AG08396 (cell line): ENCODE results near the gene QRICH1.

Source experiments
- DNase-seq: peaks from one replicate; pipeline ENCODE4 v3.0.0; 2012; ENCODE audit warnings: low spot score, mixed read lengths

QRICH1 gene

GRCh38 chr3:49093853-49094767 lies at the start of gene QRICH1:
TSS of gene QRICH1 (minus strand) at chr3:49094071. CDS start at chr3:49077017, 17,054 bp downstream.
- peak; percentile 95 for DNase-seq

GRCh38 chr3:49140080-49140479 lies 46.2 kb upstream of the QRICH1 start:
- DNase-seq = no peak

- DNase-seq = no peak
These were observed 41.6 kb upstream of the QRICH1 start for GRCh38 chr3:49135499-49135898.

- DNase-seq = no peak
These were observed 40.8 kb upstream of the QRICH1 start for GRCh38 chr3:49134471-49135265.

GRCh38 chr3:49133226-49133951 lies 39.5 kb upstream of the QRICH1 start:
- peak; percentile 90 for DNase-seq

- DNase-seq = peak; percentile 83
These were observed 38.8 kb upstream of the QRICH1 start, which contains the start of gene LAMB2 for GRCh38 chr3:49132437-49133225. TSS of gene LAMB2 (minus strand) at chr3:49133050. CDS start at chr3:49132867, 183 bp downstream.

- DNase-seq = no peak
These were observed 38.2 kb upstream of the QRICH1 start for GRCh38 chr3:49132073-49132436.

- DNase-seq = no peak
These were observed 37.7 kb upstream of the QRICH1 start for GRCh38 chr3:49131576-49131975.

- DNase-seq = no peak
These were observed 37.2 kb upstream of the QRICH1 start for GRCh38 chr3:49131040-49131439.

- no peak for DNase-seq
These were observed 31.3 kb upstream of the QRICH1 start for GRCh38 chr3:49124991-49125670.

- DNase-seq = no peak
These were observed 30.3 kb upstream of the QRICH1 start for GRCh38 chr3:49124203-49124602.

- no peak for DNase-seq
These were observed 29.8 kb upstream of the QRICH1 start for GRCh38 chr3:49123687-49124086.

GRCh38 chr3:49122886-49123545 lies 29.1 kb upstream of the QRICH1 start:
- DNase-seq = no peak

GRCh38 chr3:49122451-49122850 lies 28.6 kb upstream of the QRICH1 start:
- no peak for DNase-seq

- no peak for DNase-seq
These were observed 28.2 kb upstream of the QRICH1 start for GRCh38 chr3:49122022-49122421.

GRCh38 chr3:49121132-49121736 lies 27.4 kb upstream of the QRICH1 start:
- DNase-seq = no peak

GRCh38 chr3:49120438-49121131 lies 26.7 kb upstream of the QRICH1 start, which contains the start of gene USP19:
TSS of gene USP19 (minus strand) at chr3:49120823. CDS start at chr3:49119145, 1,678 bp downstream.
- peak; percentile 96 for DNase-seq

- peak; percentile 41 for DNase-seq
These were observed 26.2 kb upstream of the QRICH1 start for GRCh38 chr3:49120096-49120437.

GRCh38 chr3:49119439-49119838 lies 25.6 kb upstream of the QRICH1 start:
- DNase-seq = peak; percentile 81
